Subcutaneous abdominal adipose tissue (tissue), 5 donors: ENCODE data around the gene KRT40.

Experiments
- H3K27ac ChIP-seq: one replicate; pipeline ENCODE4 v1.7.0; 2013; ENCODE audit warnings: low read depth, mild to moderate bottlenecking, inconsistent platforms, low read length, moderate library complexity
- H3K27me3 ChIP-seq, 5 donors: one replicate each; pipeline ENCODE4 v1.7.0; 2013; ENCODE audit warnings: low read length in 5 of 5, inconsistent platforms in 1 of 5; ENCODE audit not compliant: control insufficient read depth in 5 of 5, insufficient read depth in 4 of 5
- H3K36me3 ChIP-seq, 5 donors: one replicate each; pipeline ENCODE4 v1.7.0; 2013; ENCODE audit warnings: low read length in 5 of 5; ENCODE audit not compliant: control insufficient read depth in 5 of 5, insufficient read depth in 5 of 5
- H3K4me1 ChIP-seq, 5 donors: one replicate each; pipeline ENCODE4 v1.7.0; 2013; ENCODE audit warnings: low read length in 5 of 5, mild to moderate bottlenecking in 3 of 5, moderate library complexity in 1 of 5; ENCODE audit not compliant: control insufficient read depth in 5 of 5, insufficient read depth in 5 of 5
- H3K4me3 ChIP-seq, 5 donors: one replicate each; pipeline ENCODE4 v1.7.0; 2013; ENCODE audit warnings: low read length in 5 of 5, low read depth in 1 of 5
- H3K9ac ChIP-seq, 5 donors: one replicate each; pipeline ENCODE4 v1.7.0; 2013; ENCODE audit warnings: low read length in 5 of 5, mild to moderate bottlenecking in 4 of 5, moderate library complexity in 3 of 5
- H3K9me3 ChIP-seq, 5 donors: one replicate each; pipeline ENCODE4 v1.7.0; 2013; ENCODE audit warnings: low read length in 5 of 5; ENCODE audit not compliant: control insufficient read depth in 5 of 5
- donor health status: healthy.
- donor health status: healthy.
- donor health status: healthy.
- donor health status: healthy.
- donor health status: healthy.

KRT40 gene

GRCh38 chr17:40932608-40933007, 51.5 kb downstream of the KRT40 start:
- Histone ChIP-seq H3K4me3 (no peak overlapping the region), H3K27me3 (peaks cover 0 to 4% (median 0%) of the 10 kb centered on the region in 5 donors), H3K27ac (no peak overlapping the region), H3K36me3 (no peaks in the 10 kb centered on the region), H3K9ac (no peak overlapping the region), H3K9me3 (no peaks in the 10 kb centered on the region), H3K4me1 (no peaks in the 10 kb centered on the region)

GRCh38 chr17:40931311-40931710, 52.8 kb downstream of the KRT40 start:
- Histone ChIP-seq H3K36me3 (no peaks in the 10 kb centered on the region), H3K4me3 (no peak overlapping the region), H3K9ac (no peak overlapping the region), H3K4me1 (no peaks in the 10 kb centered on the region), H3K9me3 (no peaks in the 10 kb centered on the region), H3K27ac (no peak overlapping the region), H3K27me3 (peaks cover 0 to 4% (median 0%) of the 10 kb centered on the region in 5 donors)
